HG02623 (cell line): ENCODE measurements around the gene NABP2.
A peak's percentile ranks its signal among the peaks of the same experiment; 100 is the strongest.
"Not testable (repeated sequence)": the region's sequence is repeated elsewhere in the genome, so short reads cannot be mapped to it uniquely, and the experiment has no call there.

Experiments used
- ATAC-seq: cut with Tn5 transposase; IDR thresholded peaks from one replicate; pipeline ENCODE4 v1.9.1; 2021; ENCODE audit warnings: moderate library complexity; ENCODE audit not compliant: unreplicated experiment

NABP2 gene

DNA sequence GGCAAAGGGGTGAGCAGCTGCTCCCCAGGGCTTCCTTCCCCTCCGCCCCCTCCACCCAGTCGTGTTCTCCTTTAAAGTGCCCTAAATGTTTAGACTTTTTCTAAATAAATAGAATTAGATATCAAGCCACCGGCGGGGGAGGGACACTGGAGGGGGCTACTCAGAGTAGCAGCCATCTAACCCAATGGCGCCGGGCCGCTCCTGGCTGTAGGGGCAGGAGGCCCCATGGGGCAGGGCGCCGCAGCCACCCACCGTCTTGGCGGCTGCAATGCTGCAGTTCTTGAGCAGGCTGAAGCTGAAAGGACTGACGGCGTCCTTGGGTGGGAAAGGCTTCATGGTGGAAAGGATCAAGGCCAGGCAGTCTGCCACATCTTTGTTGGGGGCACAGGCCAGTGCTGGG is 18.8 kb downstream of the NABP2 start:
- no peak for ATAC-seq

DNA sequence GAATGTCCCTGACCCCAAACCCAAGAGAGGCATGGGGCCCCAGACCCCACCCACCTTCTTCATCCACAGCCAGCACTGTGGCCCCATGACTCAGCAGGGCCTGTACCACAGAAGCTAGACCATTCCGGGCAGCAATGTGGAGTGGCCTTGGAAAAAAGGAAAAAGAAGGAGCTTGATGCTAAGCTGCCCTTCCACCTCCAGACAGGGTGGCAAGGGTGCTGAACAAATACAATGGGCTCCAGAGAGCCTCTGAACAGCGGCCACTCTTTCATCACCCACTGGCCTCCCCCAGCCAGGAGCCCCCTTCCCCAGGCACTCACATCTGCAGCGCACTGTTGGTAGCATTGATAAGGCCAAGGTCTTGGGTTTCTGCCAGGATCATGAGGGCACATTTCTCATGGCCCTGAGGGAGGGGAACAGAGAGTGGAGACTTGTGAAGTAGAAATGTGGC is 19.6 kb downstream of the NABP2 start:
- no peak for ATAC-seq

DNA sequence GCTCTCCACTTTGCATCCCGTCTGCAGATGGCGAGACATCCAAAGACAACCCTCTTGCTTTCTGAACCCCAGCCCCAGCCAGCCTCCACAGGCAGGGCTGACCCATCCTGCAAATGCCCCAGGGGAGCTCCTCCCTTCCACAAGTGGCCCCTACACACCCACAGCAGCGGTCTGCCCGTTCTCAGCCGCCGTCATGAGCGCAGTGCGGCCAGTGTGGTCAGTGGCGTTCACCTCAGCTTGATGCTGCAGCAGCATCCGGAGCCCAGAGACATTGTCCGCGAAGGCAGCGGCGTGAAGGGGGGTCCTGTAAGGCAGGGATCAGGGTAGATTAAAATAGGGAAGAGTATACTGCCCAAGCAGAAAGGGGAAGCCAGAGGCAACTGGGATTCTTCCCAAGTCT is 20.4 kb downstream of the NABP2 start:
- ATAC-seq: no peak

DNA sequence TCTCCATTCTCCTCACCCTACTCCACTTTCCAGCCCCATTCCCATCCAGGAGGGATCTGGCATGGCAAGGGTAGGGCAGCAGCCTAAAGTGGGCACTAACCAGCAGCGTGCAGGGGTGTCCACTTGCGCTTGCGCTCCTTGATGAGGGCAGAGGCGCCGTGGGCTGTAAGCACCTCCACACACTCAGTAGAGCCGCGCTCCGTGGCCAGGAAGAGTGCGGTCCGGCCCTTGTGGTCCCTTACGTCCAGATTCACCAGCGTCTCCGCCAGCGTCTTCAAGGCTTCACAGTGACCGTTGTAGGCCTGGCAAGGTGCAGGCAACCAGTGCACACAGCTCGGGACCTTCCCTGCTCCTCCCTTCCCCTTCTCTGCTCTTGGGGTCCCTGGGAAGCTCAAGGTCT is 23.8 kb downstream of the NABP2 start:
- no peak for ATAC-seq

DNA sequence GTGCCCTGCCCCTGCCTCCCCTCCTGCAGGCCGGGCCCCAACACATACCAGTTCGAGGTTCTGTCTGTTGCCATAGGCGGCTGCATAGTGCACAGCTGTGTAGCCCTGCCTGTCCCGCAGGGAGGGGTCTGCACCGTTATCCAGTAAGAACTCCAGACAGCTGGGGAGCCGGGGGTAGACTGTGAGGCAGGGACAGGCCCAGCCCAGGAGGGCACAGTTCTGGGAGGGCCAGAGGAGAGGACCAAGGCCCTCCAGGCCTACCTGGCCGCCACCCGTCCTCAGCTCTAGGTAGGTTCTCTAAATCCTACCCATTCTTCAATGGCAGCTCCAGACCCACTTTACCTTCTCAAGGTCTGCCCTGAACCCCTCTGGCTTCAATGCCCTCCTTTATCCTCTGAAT is 24.6 kb downstream of the NABP2 start:
- ATAC-seq: no peak

DNA sequence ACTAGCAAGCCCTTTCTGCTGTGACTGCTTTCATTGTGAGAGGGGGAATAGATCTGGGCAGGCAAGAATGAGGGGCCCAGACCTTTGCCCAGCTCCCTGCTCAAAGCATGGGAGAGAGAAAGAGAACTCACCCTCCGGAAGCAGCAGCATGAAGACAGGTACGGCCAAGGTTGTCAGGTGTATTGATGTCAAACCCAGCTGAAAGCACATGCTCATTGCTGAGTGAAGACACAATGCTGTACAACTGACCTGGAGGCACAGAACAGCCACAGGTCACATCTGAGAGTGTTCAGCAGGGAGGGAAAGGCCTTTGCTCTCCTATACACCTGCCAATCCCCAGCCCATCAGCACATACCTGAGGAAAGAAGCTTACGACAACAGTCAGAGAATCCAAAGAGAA is 28.5 kb downstream of the NABP2 start:
- no peak for ATAC-seq

DNA sequence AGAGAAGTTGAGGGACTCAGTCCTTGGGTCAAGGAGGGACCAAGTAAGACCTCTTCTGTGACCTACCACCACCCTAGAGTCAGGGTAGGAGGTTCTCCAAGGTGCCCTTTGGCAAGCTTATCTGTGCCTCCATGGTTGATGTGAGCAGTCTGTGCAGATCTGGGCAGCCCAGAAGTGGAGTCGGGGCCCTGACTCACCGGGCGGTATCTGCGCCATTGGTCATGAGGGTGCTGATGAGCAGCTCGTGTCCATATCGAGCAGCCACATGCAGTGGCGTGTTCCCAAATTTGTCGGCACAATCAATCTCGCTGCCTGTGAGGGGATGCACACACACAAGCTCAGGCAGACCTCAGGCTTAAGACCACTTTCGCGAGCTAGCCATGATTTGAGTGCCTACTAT is 28.9 kb downstream of the NABP2 start:
- ATAC-seq: no peak

DNA sequence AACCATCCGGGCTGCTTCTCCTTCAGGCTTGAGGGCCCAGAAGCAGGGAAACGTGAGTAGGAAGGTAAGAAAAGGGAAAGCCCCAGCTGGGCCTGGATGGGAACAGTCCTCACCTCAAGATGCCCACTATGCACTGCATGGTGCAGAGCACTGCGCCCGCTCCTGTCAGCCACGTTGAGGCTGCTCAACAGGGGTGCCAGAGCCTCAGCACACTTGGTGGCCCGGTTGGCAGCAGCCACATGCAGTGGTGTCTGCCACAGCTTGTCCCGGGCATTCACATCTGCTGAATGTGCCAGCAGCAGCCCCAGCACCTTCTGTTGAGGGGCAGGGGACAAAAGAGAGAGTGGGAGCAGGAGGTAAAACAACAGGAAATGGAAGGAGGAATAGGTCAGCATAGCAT is 31.5 kb downstream of the NABP2 start:
- ATAC-seq: no peak

DNA sequence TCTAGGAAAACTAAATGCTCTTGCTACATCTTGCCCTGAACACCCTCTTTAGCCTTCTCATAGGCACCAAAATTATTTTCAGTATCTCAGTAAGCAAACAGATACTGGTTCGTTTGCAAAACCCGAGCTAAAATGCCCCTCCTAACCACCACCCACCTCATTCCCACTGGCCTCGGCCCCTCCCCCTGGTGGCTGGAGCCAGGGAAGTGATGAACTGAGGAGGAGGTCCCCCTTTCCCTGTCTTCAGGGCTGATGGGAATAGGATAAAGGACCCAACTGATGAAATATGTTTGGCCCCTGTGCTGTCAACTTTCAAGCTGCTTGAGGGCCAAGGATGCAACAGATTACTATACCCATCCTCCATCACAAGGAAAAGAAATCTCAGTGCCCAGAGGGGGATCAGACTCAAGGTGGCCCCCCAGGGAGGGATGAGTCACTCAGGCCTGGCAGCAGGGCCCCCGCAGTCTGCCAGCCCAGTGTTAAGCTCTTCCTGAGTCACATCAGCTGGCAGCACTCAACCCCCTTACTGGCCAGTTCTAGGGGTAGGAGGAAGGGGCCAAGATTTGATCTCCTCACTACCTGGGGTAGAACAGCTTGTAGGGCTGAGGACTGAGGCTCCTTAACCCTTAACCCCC is 32.3 kb downstream of the NABP2 start:
- no peak for ATAC-seq

DNA sequence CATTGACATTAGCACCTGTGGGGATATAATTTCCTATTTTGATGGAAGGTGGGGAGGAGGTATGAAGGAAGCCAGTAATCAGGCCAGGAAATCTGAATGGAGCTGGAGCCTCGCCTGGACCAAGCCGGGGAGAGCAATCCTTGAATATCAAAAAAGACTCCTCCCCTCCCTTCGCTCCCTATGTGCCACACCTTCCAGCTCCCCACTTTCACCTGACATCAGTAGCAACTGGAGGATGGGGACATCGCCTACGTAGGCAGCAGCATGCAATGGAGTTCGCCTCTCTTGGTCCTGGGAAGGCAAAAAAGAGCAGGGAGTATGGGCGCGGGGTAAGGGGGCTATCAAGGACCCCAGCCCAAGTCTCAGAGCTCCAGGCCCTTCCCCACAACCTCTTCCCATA is 32.9 kb downstream of the NABP2 start:
- ATAC-seq: no peak

DNA sequence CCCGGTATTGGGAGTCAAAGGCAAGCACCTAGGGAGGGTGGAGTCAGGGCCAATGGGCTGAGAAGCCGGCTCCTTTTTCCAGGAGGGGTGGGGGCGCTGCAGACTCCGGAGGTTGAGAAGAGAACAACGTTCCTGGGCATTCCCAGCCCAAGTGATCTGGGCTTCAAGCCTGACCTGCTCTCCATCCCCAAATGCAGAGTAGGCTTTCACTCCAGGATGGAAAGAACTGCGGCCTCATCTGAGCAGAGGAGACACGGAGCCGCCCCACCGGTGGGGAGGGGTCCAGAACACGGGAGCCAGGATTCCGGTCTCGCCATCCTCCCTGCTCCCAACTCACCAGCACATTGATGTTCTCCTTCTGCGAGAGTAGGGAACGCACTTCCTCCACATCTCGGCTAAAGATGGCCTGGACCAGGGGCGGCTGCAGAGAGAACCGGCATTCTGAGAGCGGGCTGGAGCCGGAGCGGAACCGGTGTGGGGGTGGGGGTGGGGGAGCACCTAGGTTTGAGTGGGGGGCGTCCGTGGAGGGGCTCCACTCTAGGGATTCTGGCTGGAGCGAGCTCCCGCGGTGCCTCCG is 33.4 kb downstream of the NABP2 start:
- ATAC-seq: no peak

DNA sequence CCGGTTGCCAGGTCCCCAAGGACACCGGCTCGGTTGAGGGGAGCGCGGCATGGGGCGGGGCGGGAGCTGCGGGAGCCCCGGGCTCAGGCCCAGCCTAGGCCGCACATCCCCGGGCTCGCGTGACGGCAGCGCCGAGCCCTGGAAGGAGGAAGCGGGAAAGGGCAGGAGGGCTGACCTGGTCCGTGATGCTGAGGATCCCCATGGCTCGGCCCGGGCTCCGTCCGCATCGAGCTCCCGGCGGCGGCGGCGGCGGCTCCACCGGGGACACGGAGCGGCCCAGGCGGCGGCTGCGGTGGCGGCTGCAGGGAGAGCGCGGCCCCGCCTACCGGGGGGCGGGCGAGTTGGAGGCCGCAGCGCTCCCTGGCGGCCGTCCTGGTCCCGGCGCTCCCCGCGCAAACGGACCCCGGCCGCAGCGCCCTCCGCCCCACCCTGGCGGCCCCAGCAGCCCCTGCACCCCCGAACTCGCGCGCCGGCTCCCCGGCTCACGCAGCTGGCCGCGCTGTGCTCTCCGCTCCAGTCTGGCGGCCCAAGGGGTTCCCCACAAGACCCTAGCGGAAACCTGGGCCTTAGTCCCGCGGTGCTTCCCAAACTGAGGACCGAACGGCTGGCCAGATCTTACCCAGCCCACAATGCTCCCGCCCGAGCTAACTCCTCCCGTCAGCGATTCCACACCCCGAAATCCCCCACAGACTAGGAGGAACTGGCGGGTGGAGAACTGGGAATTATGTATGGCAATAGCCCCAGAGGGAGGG is 34.1 kb downstream of the NABP2 start, which contains the start of gene ANKRD52:
TSS of gene ANKRD52 (minus strand) at position 317 of the 752 bp plus-strand sequence. CDS start at position 202, 115 bp downstream.
- ATAC-seq: peak; percentile 83

DNA sequence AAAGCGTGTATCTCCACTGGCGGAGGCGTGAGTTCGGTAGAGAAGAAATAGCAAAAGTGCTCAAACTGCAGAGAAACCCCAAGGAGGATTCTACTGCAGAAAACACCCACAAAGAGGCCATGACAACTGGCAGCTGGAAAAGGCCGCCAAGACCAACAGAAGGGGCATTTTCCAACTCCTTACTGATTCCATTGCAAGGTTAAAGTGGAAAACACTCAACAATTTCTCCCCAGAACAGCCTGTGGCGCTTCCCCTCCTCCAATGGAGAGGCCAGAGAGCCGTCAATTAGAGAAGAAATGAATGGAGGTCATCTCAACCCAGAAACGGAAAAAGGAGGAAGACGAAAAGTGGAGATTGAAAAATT is 34.7 kb downstream of the NABP2 start:
- no peak for ATAC-seq

DNA sequence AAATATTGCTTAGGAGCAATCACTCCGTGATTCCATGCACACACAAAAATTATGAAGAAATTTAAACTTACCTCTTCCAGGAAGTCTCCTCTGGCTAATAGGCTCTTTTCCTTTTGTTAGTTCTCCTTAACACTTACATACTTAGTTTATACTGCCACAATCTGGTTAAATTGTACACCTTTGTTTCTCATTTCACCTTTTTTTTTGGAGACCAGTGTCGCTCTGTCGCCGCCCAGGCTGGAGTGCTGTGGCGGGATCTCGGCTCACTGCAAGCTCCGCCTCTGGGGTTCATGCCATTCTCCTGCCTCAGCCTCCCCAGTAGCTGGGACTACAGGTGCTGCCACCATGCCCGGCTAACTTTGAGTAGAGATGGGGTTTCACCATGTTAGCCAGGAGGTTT is 36.2 kb downstream of the NABP2 start:
- ATAC-seq: no peak

DNA sequence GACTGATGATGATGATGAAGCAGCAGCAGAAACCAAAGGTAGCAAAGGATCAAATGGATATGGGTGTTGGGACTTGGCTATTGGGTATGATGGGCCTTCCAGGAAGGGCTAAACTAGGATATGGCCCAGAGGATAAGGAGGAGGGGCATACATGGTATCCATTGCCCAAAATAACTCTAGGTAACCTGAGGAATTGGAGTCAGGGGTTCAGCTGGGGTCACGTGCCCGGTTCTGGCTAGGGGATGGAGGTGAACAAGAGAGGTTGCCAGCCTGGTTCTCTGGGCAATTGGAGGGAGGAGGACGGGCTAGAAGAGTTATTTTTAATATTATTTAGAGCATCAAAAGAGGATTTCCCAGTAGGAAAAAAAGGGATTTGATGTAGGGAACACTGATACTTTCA is 36.8 kb downstream of the NABP2 start:
- ATAC-seq: no peak

DNA sequence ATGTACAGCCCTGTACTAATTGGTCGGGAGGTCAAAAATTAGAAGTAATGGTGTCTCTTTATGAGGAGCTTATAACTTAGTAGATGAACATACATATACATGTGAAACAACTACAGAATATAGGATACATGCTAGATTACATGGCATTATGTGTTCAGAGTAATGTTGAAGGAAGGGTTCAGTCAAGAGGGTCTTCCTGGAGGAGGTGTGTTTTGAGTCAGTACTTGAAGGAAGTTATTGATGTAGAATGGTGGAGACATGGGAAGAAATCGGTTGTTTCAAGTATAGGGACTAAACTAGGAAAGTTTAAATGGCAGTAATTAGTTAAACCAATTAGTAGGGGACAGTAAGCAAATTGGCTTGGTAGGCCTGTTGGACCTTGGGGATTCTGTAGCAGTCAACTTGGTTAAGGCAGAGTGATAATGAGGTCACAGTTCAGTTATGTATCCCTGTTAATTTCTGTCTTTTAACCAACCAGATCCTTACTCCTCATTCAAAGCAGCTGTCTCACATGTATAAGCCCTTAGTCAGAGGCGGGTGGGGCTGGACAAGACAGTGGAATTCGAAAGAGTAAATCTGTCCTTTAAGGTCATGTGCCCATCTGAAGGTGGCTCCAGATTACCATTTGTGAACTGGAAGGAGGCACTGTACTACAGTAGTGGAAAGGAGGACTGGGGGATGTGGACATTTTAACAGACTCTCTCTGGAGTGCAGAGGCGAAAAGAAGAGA is 37.5 kb downstream of the NABP2 start:
- no peak for ATAC-seq

DNA sequence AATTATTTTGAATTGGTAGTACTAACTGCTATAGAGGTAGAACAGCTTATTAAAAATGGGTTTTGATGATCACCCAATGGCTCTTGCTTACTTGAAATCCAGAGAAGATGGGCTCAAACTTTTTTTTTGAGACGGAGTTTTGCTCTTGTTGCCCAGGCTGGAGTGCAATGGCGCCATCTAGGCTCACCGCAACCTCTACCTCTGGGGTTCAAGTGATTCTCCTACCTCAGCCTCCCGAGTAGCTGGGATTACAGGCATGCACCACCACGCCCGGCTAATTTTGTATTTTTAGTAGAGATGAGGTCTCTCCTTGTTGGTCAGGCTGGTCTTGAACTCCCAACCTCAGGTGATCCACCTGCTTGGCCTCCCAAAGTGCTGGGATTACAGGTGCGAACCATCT is 38.8 kb downstream of the NABP2 start:
- not testable (repeated sequence) for ATAC-seq

DNA sequence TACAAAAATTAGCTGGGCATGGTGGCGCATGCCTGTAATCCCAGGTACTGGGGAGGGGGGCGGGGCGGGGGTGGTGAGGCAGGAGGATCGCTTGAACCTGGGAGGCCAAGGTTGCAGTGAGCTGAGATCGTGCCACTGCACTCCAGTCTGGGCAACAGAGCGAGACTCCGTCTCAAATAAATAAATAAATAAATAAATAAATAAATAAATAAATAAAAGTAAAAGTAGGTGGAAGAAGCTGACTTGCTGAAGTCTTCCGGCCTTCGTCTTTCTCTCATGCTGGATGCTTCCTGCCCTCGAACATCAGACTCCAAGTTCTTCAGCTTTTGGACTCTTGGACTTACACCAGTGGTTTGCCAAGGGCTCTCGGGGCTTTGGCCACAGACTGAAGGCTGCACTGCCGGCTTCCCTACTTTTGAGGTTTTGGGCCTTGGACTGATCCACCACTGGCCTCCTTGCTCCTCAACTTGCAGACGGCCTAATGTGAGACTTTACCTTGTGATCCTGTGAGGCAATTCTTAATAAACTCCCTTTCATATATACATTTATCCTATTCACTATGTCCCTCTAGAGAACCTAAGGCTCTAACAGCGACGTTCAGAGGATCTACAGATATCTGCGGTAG is 42.0 kb downstream of the NABP2 start:
- not testable (repeated sequence) for ATAC-seq

DNA sequence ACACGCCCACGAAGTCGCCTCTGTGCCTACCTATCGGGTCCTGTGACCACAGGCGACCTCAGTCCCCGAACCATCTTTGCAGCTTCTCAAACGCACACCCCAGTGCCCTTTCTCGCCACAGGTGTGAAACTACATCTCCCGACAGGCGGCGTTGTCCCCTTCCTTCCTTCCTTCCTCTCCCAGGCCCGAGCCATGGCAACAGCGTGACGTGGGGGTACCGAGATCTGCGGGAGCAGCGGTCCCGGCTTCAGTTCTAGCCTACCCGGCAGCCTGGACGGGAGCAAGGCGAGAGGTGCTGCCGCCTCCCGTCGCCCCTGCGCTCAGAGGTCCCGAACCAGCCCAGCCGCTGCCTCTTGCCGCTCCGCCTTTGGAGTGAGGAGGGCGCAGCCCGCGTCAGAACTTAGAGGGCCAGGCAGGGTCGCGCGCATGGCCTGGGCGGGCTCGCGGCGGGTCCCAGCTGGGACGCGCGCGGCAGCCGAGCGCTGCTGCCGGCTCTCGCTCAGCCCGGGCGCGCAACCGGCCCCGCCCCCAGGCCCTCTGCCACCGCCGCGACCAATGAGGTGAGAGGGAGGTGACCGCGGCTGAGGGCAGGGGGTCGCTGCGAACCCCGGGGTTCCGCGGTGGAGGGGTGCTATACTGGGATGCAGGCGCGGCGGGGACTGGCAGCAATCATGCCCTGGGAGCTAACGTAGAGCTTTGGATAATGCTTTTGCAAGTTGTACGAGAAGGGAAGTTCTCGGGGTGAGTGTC is 42.7 kb downstream of the NABP2 start, which contains the start of gene COQ10A:
TSS of gene COQ10A (plus strand) at position 250 of the 750 bp plus-strand sequence. CDS start at position 427, 177 bp downstream.
- peak; percentile 86 for ATAC-seq

DNA sequence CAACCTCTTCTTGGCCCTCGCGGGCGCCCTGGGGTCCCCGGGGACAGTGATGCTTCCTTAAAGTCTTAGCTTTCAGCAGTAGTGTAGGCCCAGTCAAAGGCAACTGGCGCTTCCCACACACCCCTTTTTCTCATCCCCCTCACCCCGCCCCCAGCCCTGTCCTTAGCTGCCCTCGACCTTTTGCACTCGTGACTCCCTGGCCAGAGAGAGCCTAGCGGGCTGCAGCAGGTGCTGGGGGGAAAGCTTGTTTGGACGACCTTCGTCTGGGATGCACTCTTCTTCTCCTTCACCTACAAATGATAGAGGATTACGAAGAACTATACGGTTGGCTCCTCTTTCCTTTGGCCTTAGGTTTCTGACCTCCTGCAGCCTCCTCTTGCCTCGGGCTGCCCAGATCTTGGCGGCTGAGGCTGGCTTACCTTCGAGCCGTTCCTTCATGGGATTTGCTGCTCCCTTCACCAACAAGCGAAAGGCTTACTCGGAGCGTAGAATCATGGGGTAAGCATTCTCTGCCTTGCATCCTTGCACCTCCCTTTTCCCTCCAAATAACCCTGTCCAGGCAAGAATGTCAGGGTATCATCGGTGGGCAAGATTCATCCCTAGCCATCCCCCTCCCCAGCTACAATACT is 43.4 kb downstream of the NABP2 start:
- ATAC-seq: peak; percentile 9
